Lower leg skin (tissue), 3 donors: ENCODE measurements around the gene RUNX3.

Experiments
- POLR2A ChIP-seq, 2 donors: fragments of 450-650 bp; IDR thresholded peaks; one replicate each; pipeline ENCODE4 v1.6.1; 2016 to 2017; ENCODE audit warnings: antibody characterized with exemption in 2 of 2, mild to moderate bottlenecking in 1 of 2, moderate library complexity in 1 of 2
- TF ChIP-seq, protein P1 (sequence below), 3 donors: fragments of 450-650 bp; IDR thresholded peaks; one replicate each; pipeline ENCODE4 v1.5.1; 2016; ENCODE audit warnings: antibody characterized with exemption in 3 of 3, mild to moderate bottlenecking in 3 of 3, moderate library complexity in 2 of 3

DNA sequence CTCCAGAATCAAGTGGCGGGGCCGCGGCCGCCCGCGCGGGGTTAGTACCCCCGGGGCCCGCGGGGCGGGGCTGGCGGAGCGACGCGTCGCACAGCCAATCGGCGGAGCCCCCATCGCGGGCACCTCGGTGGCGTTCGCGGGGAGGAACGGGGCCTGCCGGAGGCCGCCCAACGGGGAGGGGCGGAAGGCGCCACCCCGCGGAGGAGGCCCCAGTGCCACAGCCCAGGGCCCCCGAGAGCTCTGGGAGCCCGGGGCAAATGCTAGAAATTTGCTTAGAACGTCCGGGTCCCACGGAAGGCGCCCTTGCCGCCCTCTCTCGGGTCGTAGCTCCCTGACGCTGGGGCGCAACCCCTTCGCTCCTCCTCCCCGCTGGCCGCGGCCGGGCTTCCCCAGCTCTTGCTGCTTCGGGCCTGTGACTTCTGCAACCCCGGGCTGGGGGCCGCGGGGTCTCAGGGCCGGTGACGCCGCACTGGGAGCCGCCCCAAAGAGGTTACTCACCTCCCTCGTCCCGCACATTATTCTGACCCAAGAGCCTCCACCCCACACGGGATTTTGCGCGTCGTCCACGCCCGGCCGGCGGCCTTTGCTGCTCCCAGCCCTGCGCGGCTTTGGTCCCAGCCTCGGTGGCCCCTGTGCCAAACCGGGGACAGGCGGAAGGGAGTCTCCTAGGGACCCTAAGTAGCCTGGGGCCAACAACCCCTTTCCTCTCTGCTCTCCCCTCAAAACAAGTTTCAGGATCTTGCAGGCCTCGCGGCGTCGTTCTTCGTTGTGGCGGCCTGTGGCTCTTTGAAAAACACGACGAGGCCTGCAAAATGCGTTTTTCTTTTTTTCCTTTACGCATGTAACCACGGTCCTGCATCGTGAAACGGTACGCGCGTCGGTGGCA is at the start of gene RUNX3:
- TF ChIP-seq, protein P1, sequence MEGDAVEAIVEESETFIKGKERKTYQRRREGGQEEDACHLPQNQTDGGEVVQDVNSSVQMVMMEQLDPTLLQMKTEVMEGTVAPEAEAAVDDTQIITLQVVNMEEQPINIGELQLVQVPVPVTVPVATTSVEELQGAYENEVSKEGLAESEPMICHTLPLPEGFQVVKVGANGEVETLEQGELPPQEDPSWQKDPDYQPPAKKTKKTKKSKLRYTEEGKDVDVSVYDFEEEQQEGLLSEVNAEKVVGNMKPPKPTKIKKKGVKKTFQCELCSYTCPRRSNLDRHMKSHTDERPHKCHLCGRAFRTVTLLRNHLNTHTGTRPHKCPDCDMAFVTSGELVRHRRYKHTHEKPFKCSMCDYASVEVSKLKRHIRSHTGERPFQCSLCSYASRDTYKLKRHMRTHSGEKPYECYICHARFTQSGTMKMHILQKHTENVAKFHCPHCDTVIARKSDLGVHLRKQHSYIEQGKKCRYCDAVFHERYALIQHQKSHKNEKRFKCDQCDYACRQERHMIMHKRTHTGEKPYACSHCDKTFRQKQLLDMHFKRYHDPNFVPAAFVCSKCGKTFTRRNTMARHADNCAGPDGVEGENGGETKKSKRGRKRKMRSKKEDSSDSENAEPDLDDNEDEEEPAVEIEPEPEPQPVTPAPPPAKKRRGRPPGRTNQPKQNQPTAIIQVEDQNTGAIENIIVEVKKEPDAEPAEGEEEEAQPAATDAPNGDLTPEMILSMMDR (IDR thresholded peaks at IDR 0.05), result no peak
- TF ChIP-seq POLR2A (IDR thresholded peaks at IDR 0.05), result no peak
